Measurements from ENCODE around the gene LZIC.
"Not testable (repeated sequence)": the region's sequence is repeated elsewhere in the genome, so short reads cannot be mapped to it uniquely, and the experiment has no call there.

Gene LZIC

DNA sequence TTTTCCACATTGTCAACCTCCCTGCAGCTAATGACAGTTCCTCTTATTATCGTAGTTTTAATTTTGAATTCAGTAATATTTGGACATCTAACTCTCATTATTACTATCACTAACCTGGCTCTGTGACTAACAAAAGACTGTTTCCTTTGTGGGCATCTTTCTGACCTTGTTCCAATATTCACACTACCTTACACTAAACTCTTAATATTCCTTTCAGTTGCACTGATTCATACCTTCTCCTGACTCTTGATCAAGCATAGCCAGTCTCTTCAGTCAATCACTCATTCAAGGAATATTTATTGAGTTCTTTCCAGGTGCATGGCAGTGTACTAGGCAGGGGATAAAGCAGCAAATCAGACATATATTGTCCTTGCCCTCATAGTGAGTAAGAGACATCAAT is 25.3 kb downstream of the LZIC start:
- Histone ChIP-seq H3K4me3 (ENCODE audit: low read length, poor library complexity, severe bottlenecking) (no peak overlapping the region), H3K79me2 (ENCODE audit: insufficient read depth, low read length) (no peaks in the 10 kb centered on the region), H4K20me1 (ENCODE audit: insufficient read depth, low read length, poor library complexity, severe bottlenecking) (no peaks in the 10 kb centered on the region), H3K9me3 (ENCODE audit: insufficient read depth, low read depth, low read length) (no peaks in the 10 kb centered on the region), H3K36me3 (ENCODE audit: insufficient read depth, low read length) (no peaks in the 10 kb centered on the region), H2AFZ (ENCODE audit: low read length) (no peak overlapping the region), H3K4me2 (ENCODE audit: low read depth, low read length, poor library complexity, severe bottlenecking) (no peak overlapping the region), H3K9me2 (replicated peaks; ENCODE audit: low read depth, low read length) (no peaks in the 10 kb centered on the region), H3K4me1 (ENCODE audit: insufficient read depth, low read length, poor library complexity, severe bottlenecking) (no peaks in the 10 kb centered on the region), H3F3A (ENCODE audit: low read depth) (no peaks in the 10 kb centered on the region), H3K9ac (ENCODE audit: low read depth, low read length, poor library complexity, severe bottlenecking) (no peak overlapping the region), H3K27me3 (ENCODE audit: insufficient read depth, low read length, poor library complexity, severe bottlenecking) (no peaks in the 10 kb centered on the region)
- TF ChIP-seq EZH2phosphoT487 (IDR thresholded peaks at IDR 0.05; ENCODE audit: borderline replicate concordance): no peak
- TF ChIP-seq CTCF (conservative IDR thresholded peaks at IDR 0.05; ENCODE audit: low read length): no peak

DNA sequence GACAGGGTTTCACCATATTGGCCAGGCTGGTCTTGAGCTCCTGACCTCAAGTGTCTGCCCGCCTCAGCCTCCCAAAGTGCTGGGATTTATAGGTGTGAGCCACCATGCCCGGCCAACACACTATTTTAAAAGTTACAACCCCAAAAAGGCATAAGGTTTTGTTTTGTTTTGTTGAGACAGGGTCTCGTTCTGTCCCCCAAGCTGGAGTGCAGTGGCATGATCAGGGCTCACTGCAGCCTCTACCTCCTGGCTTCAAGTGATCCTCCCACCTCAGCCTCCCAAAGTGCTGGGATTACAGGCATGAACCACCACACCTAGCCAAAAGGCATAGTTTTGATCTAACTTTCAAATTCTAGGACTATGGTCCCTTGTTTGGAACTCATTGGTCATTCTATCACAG is 25.7 kb downstream of the LZIC start:
- not testable (repeated sequence) for H3K9me3 ChIP-seq (ENCODE audit: insufficient read depth, low read depth, low read length); H3F3A ChIP-seq (ENCODE audit: low read depth); H3K36me3 ChIP-seq (ENCODE audit: insufficient read depth, low read length)

DNA sequence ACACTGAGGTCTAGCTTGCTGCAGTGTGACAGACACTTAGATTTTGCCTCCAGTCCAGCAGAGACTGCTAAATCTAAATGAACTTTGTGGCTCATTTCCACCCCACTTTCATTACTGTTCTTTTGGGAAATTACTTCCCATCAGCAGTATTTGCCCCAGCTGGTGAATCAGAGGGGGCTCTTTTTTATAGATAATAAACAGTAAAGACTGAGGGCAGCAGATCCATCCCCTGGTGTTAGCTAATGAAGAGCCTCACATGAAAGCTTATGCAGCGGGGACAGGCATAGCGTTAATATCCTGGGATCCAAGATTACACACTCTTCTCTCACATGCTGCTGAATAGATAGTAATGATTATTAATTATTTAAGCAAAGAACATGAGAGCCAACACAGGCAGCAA is 26.7 kb downstream of the LZIC start:
- Histone ChIP-seq H3K9me3 (ENCODE audit: insufficient read depth, low read depth, low read length) (no peaks in the 10 kb centered on the region), H3K4me2 (ENCODE audit: low read depth, low read length, poor library complexity, severe bottlenecking) (no peak overlapping the region), H3K27me3 (ENCODE audit: insufficient read depth, low read length, poor library complexity, severe bottlenecking) (no peaks in the 10 kb centered on the region), H4K20me1 (ENCODE audit: insufficient read depth, low read length, poor library complexity, severe bottlenecking) (no peaks in the 10 kb centered on the region), H3K4me1 (ENCODE audit: insufficient read depth, low read length, poor library complexity, severe bottlenecking) (peaks cover under 1% of the 10 kb centered on the region), H3K9me2 (replicated peaks; ENCODE audit: low read depth, low read length) (no peaks in the 10 kb centered on the region), H3F3A (ENCODE audit: low read depth) (no peaks in the 10 kb centered on the region), H3K36me3 (ENCODE audit: insufficient read depth, low read length) (no peaks in the 10 kb centered on the region), H3K9ac (ENCODE audit: low read depth, low read length, poor library complexity, severe bottlenecking) (no peak overlapping the region), H3K4me3 (ENCODE audit: low read length, poor library complexity, severe bottlenecking) (no peak overlapping the region), H3K79me2 (ENCODE audit: insufficient read depth, low read length) (no peaks in the 10 kb centered on the region), H2AFZ (ENCODE audit: low read length) (no peak overlapping the region)
- no peak for TF ChIP-seq EZH2phosphoT487 (IDR thresholded peaks at IDR 0.05; ENCODE audit: borderline replicate concordance)
- no peak for TF ChIP-seq CTCF (conservative IDR thresholded peaks at IDR 0.05; ENCODE audit: low read length)

More for the DNA sequence above, 25.7 kb downstream of the LZIC start:
- not testable (repeated sequence) for H3K4me1 ChIP-seq (ENCODE audit: insufficient read depth, low read length, poor library complexity, severe bottlenecking); H2AFZ ChIP-seq (ENCODE audit: low read length); H3K79me2 ChIP-seq (ENCODE audit: insufficient read depth, low read length); H3K4me2 ChIP-seq (ENCODE audit: low read depth, low read length, poor library complexity, severe bottlenecking); H3K9me2 ChIP-seq (replicated peaks; ENCODE audit: low read depth, low read length); H4K20me1 ChIP-seq (ENCODE audit: insufficient read depth, low read length, poor library complexity, severe bottlenecking); H3K27me3 ChIP-seq (ENCODE audit: insufficient read depth, low read length, poor library complexity, severe bottlenecking); H3K9ac ChIP-seq (ENCODE audit: low read depth, low read length, poor library complexity, severe bottlenecking); H3K4me3 ChIP-seq (ENCODE audit: low read length, poor library complexity, severe bottlenecking)

DNA sequence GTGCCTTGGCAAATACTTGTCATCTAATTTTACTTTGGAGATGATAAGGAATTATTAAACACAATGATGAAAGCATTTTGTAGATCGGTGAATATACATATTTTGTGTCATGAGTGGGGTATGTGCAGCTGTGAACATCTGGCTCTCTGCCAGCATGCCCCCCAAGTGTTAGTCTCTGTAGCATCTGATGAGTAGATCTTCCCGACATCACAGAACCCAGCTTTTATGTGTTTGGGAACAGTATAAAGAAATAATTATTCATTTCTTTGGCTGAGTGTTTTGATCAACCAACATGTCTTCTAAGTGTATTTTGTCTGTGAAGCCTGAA is 28.6 kb downstream of the LZIC start:
- Histone ChIP-seq H3K9me2 (replicated peaks; ENCODE audit: low read depth, low read length) (no peaks in the 10 kb centered on the region), H3K79me2 (ENCODE audit: insufficient read depth, low read length) (peaks cover 2% of the 10 kb centered on the region), H3K27me3 (ENCODE audit: insufficient read depth, low read length, poor library complexity, severe bottlenecking) (no peaks in the 10 kb centered on the region), H2AFZ (ENCODE audit: low read length) (no peak overlapping the region), H3K4me2 (ENCODE audit: low read depth, low read length, poor library complexity, severe bottlenecking) (no peak overlapping the region), H4K20me1 (ENCODE audit: insufficient read depth, low read length, poor library complexity, severe bottlenecking) (no peaks in the 10 kb centered on the region), H3K36me3 (ENCODE audit: insufficient read depth, low read length) (no peaks in the 10 kb centered on the region), H3F3A (ENCODE audit: low read depth) (no peaks in the 10 kb centered on the region), H3K4me3 (ENCODE audit: low read length, poor library complexity, severe bottlenecking) (no peak overlapping the region), H3K9me3 (ENCODE audit: insufficient read depth, low read depth, low read length) (no peaks in the 10 kb centered on the region), H3K9ac (ENCODE audit: low read depth, low read length, poor library complexity, severe bottlenecking) (no peak overlapping the region), H3K4me1 (ENCODE audit: insufficient read depth, low read length, poor library complexity, severe bottlenecking) (peaks cover 7% of the 10 kb centered on the region)
- TF ChIP-seq EZH2phosphoT487 (IDR thresholded peaks at IDR 0.05; ENCODE audit: borderline replicate concordance) (no peak), CTCF (conservative IDR thresholded peaks at IDR 0.05; ENCODE audit: low read length) (no peak)
